NCI-H82 treated with DMSO at 0.1 percent for 48 hours (cell line): ENCODE measurements around the gene ZWILCH.

ENCODE experiments used
- DNase-seq: peaks from one replicate; lab custom pipeline; 2025; ENCODE audit not compliant: unreplicated experiment; lab: John Stamatoyannopoulos, UW

ZWILCH gene

DNA sequence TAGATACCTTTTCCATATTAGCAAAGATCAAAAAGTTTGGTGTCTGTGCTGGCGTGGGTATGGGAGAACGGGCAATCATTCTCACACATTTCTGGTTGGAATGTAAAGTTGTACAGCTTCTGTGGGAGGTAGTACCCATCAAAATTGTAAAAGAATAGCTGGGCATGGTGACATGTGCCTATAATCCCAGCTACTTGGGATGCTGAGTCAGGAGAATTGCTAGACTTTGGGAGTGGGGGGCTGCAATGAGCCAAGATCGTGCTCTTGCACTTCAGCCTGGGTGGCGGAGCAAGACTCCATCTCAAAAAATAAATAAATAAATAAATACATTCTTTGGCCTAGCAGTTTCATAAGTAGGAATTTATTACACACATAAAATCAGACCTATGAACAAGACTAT is 37.8 kb downstream of the ZWILCH start:
- no peak for DNase-seq

DNA sequence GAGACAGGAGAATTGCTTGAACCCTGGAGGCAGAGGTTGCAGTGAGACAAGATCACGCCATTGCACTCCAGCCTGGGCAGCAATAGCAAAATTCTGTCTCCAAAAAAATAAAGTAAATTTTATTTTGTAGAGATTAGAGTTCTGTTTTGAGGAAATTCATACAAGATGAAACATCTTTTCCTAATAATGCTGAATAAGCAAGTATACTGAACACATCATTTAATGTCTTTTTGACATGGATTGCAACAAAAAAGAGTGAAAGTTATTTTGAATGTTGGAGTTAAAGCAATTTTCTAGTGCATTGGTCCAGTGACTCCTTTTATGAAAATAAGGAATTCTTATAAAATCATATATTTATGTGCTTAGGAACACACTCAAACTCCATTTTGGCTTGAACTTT is 40.1 kb downstream of the ZWILCH start:
- no peak for DNase-seq

GRCh38 chr15:66555685-66556084 is 50.6 kb downstream of the ZWILCH start:
- DNase-seq = no peak

DNA sequence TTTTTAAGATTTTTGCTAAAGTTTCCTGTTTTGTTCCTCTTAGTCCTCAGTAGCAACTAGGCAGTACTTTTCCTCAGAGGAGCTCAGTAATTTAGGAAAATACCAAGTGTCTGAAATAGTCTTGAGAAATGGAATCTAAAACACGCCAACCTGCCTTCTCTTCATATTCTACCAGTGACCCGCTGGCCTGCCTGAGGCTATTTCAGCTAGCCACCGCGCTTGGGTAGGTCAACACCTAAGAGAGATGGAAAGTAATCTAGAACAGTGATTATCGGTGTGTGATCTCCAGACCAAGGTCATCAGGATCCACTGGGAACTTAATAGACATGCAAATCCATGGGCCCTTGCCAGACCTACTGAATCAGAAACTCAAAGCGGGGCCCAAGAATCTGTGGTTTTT is 53.1 kb downstream of the ZWILCH start:
- DNase-seq = no peak

- DNase-seq = no peak
Measured at GRCh38 chr15:66560856-66561525, 55.9 kb downstream of the ZWILCH start.

DNA sequence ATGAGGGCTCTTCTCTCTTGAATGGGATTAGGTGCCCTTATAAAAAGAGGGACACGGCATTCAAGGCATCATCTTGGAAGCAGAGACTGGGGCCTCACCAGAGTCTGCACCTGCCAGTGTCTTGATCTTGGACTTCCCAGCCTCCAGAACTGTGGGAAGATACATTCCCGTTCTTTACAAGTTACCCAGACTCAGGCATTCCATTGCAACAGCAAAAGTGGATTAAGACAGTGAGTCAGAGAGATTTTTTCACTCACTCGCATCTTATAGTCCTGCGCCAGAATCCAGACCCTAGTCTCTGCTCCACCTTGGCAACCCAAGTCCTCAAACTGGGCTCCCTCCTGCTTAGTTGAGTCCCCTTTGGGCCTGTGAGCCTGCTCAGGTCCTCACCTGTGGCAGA is 58.0 kb downstream of the ZWILCH start:
- no peak for DNase-seq

DNA sequence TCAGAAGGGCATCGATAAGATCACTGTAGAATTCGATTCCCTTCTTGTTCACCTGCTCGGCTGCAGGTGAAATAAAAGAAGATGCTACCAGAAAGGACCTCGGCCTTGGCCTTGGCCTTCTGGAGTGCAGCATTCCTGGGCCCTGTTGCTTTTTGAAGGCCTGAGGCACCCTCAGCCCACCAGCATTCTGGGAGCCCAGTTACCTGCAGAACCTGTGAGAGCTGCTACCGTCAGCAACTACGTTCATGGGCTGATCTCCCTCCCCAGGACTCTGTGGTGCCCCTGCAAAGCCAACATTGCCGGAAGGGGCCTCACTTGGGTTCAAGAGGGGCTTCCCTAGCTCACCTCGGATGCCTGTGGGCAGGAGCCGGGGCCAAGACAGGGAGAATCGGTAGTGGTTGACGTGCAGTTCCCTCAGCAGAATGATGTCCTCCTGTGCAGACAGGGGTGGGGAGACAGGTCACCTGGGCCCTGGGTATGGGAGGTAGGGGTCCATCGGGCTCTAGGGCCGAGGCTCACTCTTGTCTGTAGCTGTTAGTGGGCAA is 58.5 kb downstream of the ZWILCH start:
- DNase-seq = no peak

- no peak for DNase-seq
Measured at GRCh38 chr15:66564136-66565041, 59.3 kb downstream of the ZWILCH start.

GRCh38 chr15:66565141-66565641 is 60.1 kb downstream of the ZWILCH start:
- DNase-seq = no peak

DNA sequence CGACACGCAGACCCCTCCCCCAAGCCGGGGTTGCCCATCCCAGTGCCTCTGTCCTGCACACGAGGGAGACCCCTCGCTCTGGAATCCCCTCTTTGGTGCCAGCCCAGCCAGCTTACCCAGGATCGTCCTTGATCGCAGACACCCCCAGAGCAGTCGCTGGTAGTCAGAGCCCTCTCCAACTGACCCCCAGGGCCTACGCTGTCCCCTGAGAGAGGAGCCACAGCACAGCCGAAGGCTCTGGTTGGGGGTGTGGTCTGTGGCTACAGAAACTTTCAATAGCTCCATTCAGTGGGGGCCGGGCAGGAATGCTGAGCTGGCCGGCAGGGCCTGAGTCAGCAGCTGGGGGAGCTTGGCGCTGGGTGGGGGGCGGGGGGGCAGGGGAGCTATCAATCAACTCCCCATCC is 60.6 kb downstream of the ZWILCH start, which contains the start of gene LCTL:
Gene LCTL, minus strand, starts transcription at position 258 of the 404 bp plus-strand sequence. CDS start 633 bp downstream, outside the sequence.
- DNase-seq = no peak

DNA sequence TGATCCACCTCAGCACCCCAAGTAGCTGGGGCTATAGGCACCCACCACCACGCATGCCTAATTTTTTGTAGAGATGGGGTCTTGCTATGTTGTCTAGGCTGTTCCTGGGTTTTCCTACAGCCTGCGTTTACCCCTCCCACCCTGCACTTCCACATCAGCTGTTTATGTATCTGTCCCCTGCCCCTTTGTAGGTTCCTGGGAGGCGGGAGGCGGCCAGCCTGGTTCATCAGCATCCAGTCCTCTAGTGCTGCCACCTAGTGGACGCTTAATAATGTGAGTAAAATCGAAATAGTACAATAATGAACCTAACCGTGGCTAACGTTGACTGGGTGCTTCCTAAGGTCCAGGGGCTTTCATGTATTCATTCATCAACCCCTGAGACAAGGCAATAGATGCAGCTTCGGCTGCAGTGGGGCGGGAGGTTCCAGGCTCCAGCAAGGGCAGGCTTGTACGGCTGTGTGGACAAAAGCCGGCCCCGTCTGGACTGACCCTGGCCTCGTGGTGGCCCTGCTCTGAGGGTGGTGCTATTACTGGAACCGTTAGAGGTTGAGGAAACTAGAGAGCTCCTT is 61.9 kb downstream of the ZWILCH start:
- DNase-seq = peak; percentile 18

GRCh38 chr15:66567897-66568296 is 62.8 kb downstream of the ZWILCH start:
- DNase-seq = no peak

GRCh38 chr15:66569461-66570137 is 64.5 kb downstream of the ZWILCH start:
- DNase-seq = no peak

- no peak for DNase-seq
Measured at GRCh38 chr15:66570327-66570726, 65.2 kb downstream of the ZWILCH start.

GRCh38 chr15:66570842-66571478 is 65.8 kb downstream of the ZWILCH start:
- peak; percentile 75 for DNase-seq

DNA sequence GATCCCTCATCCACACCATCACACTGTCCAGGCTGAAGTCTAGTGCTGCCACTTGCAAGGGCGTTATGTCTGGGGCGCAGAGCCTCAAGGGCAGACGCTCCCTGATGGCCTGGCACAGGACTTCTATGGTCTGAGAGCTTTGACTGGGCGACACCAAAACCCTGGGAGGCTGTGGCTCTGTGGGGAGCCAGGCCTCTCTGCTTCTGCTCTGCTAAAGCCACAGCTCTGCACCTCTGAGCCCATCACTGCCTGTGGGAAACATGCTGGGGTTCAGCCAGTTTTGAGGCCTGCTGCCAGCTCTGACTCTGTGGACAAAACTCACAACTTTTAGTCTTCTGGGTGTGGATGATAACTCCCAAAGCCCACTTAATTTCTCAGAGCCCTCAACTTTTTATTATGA is 67.0 kb downstream of the ZWILCH start:
- DNase-seq = no peak

DNA sequence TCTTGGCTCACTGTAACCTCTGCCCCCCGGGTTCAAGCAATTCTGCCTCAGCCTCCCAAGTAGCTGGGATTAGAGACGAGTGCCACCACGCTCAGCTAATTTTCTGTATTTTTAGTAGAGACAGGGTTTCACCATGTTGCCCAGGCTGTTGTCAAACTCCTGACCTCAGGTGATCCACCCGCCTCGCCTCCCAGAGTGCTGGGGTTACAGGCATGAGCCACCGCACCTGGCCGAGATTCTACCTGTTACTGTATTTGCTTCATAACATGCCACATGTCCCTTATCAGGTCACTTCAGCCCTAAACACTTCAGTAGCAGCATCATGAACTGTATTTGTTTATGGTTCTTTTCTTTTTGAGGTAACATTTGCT is 68.2 kb downstream of the ZWILCH start:
- no peak for DNase-seq

DNA sequence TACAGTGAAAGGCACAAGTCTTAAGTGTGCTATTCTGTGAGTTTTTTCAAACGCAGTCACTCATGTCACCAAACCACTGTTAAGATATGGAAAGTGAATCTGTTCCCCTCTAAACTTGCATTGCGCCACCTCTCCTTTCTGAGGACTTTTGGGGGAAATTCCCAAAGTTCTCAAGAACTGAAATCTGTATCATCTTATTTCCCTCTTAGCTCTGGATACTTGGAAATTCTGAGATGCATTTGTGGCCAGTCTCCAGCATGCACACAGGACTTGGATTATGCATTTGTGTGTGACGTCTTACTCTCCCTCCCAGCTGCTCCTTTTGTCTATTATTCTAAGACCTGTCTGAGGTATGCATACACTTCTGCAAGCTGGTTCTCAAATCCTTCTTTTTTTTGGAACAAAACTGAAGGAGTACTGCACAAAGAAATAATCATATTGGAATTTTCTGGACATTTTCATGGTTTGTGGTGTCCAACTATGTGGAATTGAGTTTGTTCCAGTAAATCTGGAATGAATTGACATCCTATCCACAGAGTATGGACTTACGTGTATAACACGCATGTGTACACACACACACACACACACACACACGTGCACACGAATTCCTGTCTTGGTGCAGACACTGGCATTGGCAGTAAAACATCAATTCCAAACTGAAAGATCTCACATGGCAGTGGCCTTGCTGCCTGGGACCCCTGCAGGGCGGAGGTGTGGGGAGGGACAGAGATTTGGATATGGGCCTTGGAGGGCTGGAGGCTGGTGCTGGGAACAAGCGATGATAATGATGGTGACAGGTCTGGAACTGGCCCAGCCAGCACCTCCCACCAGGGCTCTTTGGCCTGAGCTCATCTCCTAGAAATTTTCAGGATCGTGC is 68.8 kb downstream of the ZWILCH start:
- DNase-seq = no peak

- no peak for DNase-seq
Measured at GRCh38 chr15:66574596-66574950, 69.4 kb downstream of the ZWILCH start.
